Measurements from ENCODE around the gene GID4. TPM values are rescaled to one million over a fixed set of nuclear protein-coding genes. Genes with fewer than 3 reads are reported as not detected.

GID4 gene
- total RNA-seq, 1 donor from 2014 or later: 11.9 TPM

DNA sequence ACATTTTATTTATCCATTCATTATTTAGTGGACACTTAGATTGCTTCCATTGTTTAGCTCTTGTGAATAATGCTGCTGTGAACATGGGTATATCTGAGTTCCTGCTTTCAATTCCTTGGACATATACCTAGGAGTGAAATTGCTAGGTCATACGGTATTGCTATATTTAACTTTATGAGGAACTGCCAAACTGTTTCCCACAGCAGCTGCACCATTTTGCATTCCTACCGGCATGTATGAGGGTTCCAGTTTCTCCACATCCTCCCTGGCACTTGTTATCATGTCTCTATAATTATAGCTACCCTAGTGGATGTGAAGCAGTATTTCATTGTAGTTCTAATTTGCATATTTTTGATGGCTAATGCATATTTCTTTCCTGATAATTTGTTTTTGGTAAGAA, 24.8 kb downstream of the GID4 start:
- no peak overlapping the region for H3K4me3 ChIP-seq

DNA sequence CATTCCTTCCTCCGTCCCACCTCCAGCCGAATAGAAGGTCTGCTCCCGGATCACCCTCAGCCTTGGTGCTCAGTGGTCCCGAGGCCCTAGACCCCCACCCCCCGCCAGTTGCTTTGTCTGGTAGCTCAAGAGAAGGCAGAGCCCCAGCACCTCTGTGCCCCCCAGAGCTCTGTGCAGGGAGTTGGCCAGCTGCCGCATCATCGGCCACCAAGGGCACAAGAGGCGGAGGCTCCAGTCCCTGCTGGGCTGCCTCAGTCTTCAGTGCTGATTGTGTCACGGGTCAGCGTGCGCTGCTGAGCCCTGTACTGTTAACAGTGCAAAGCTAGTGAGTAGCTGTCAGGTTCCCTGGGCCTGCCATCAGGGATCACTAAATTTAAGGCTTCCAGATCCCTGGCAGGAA, 26.3 kb downstream of the GID4 start:
- intact Hi-C loops (cut with DNase I): no loop called here
- ATAC-seq (no peak), DNase-seq (no peak)
- H3K4me3 ChIP-seq: no peak overlapping the region
- H3K27ac ChIP-seq: no peak overlapping the region
- no peak for TF ChIP-seq CTCF (IDR thresholded peaks at IDR 0.05)
- no peaks in the 10 kb centered on the region for H3K9me3 ChIP-seq
- H3K27me3 ChIP-seq (ENCODE audit: low read depth): no peaks in the 10 kb centered on the region
- peaks cover 55% of the 10 kb centered on the region for H3K36me3 ChIP-seq
- H3K4me1 ChIP-seq: no peaks in the 10 kb centered on the region

More for the DNA sequence above, 24.8 kb downstream of the GID4 start:
- H3K4me1 ChIP-seq: no peaks in the 10 kb centered on the region
- ATAC-seq: no peak
- no peak for TF ChIP-seq CTCF (IDR thresholded peaks at IDR 0.05)
- no peaks in the 10 kb centered on the region for H3K9me3 ChIP-seq
- no peak for DNase-seq
- intact Hi-C loops (cut with DNase I): no loop called here
- peaks cover 67% of the 10 kb centered on the region for H3K36me3 ChIP-seq
- no peaks in the 10 kb centered on the region for H3K27me3 ChIP-seq (ENCODE audit: low read depth)
- no peak overlapping the region for H3K27ac ChIP-seq

DNA sequence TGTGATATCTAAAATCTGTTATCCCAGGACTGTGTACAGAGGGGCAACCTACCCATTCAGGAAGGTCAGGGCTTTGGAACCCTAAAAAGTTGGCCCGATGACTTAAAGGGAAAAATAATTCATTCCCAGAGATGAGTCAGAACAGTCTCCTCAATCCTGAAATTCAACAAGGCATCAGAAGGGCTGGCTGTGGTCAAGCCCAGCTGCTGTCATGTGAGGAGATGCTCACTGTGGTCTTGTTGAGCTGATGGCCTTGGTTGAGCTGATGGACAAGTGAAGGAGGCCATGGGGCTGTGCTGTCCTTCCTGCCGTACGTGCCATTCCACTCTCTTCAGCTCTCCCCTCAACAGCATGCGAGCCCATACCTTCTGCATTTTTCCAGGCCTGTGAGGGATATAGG, 27.7 kb downstream of the GID4 start:
- Histone ChIP-seq H3K9me3 (no peaks in the 10 kb centered on the region), H3K27me3 (ENCODE audit: low read depth) (no peaks in the 10 kb centered on the region), H3K4me3 (no peak overlapping the region), H3K36me3 (peaks cover 42% of the 10 kb centered on the region), H3K4me1 (no peaks in the 10 kb centered on the region), H3K27ac (no peak overlapping the region)
- intact Hi-C loops (cut with DNase I): no loop called here
- no peak for DNase-seq
- no peak for TF ChIP-seq CTCF (IDR thresholded peaks at IDR 0.05)
- ATAC-seq: no peak

GRCh38 chr17:18069101-18069500, 29.9 kb downstream of the GID4 start:
- no peak for DNase-seq
- intact Hi-C loops (cut with DNase I): no loop called here
- no peak for TF ChIP-seq CTCF (IDR thresholded peaks at IDR 0.05)
- peaks cover 28% of the 10 kb centered on the region for H3K36me3 ChIP-seq
- H3K4me1 ChIP-seq: no peaks in the 10 kb centered on the region
- no peaks in the 10 kb centered on the region for H3K27me3 ChIP-seq (ENCODE audit: low read depth)
- H3K27ac ChIP-seq: no peak overlapping the region
- no peak for ATAC-seq
- H3K9me3 ChIP-seq: no peaks in the 10 kb centered on the region
- no peak overlapping the region for H3K4me3 ChIP-seq

- Histone ChIP-seq H3K9me3 (no peaks in the 10 kb centered on the region), H3K4me3 (no peak overlapping the region), H3K4me1 (no peaks in the 10 kb centered on the region), H3K27ac (no peak overlapping the region), H3K27me3 (ENCODE audit: low read depth) (no peaks in the 10 kb centered on the region), H3K36me3 (peaks cover 10% of the 10 kb centered on the region)
- DNase-seq: no peak
- intact Hi-C loops (cut with DNase I): no loop called here
- no peak for ATAC-seq
- TF ChIP-seq CTCF (IDR thresholded peaks at IDR 0.05): no peak
These were observed 31.7 kb downstream of the GID4 start for GRCh38 chr17:18070861-18071340.

- H3K36me3 ChIP-seq: peaks cover 4% of the 10 kb centered on the region
- DNase-seq (no peak), ATAC-seq (no peak)
- H3K27me3 ChIP-seq (ENCODE audit: low read depth): no peaks in the 10 kb centered on the region
- no peak overlapping the region for H3K4me3 ChIP-seq
- H3K4me1 ChIP-seq: no peaks in the 10 kb centered on the region
- no peak for TF ChIP-seq CTCF (IDR thresholded peaks at IDR 0.05)
- no peaks in the 10 kb centered on the region for H3K9me3 ChIP-seq
- no peak overlapping the region for H3K27ac ChIP-seq
- intact Hi-C loops (cut with DNase I): no loop called here
These were observed 32.5 kb downstream of the GID4 start for GRCh38 chr17:18071751-18072150.

Data from lower lobe of right lung (tissue), 2 donors.